T-helper 17 cell (primary cell): ENCODE data around the gene TPPP. TPM values are rescaled to one million over a fixed set of nuclear protein-coding genes. Genes with fewer than 3 reads are reported as not detected.

ENCODE experiments used
- ATAC-seq: fragments of 150-1000 bp; cut with Tn5 transposase; 2 replicates; pipeline ENCODE4 v1.10.0; 2021; ENCODE audit warnings: mild to moderate bottlenecking, moderate library complexity
- DNase-seq, 3 donors: peaks; one replicate each; pipeline versions ENCODE4 v3.0.0 to v3.0.0-alpha.2; 2020 to 2021
- H3K9me3 ChIP-seq: one replicate; pipeline ENCODE4 v1.7.0; 2013; ENCODE audit warnings: low read length, mild to moderate bottlenecking; ENCODE audit not compliant: control insufficient read depth, poor library complexity, severe bottlenecking
- H3K27ac Mint-ChIP-seq: one replicate; pipeline ENCODE4 v1.8.0; 2022; ENCODE audit warnings: mild to moderate bottlenecking, moderate library complexity, mixed read lengths
- H3K27me3 Mint-ChIP-seq: one replicate; pipeline ENCODE4 v1.8.0; 2022; ENCODE audit warnings: mixed read lengths
- H3K36me3 Mint-ChIP-seq: one replicate; pipeline ENCODE4 v1.8.0; 2022; ENCODE audit warnings: low read depth, mixed read lengths
- H3K4me1 Mint-ChIP-seq: one replicate; pipeline ENCODE4 v1.8.0; 2022; ENCODE audit warnings: mild to moderate bottlenecking, mixed read lengths
- H3K4me3 Mint-ChIP-seq: one replicate; pipeline ENCODE4 v1.8.0; 2022; ENCODE audit warnings: mild to moderate bottlenecking, moderate library complexity, mixed read lengths
- total RNA-seq, 4 donors: library from RNA in 2 of 4; stranded (reverse) in 2 of 4; gene quantifications; one replicate each; pipeline ENCODE4 v1.2.3 and lab custom pipeline; 2022 to 2026

The TPPP gene
- total RNA-seq, 2 donors from 2014 or later: 17.3 to 35.4 TPM

DNA sequence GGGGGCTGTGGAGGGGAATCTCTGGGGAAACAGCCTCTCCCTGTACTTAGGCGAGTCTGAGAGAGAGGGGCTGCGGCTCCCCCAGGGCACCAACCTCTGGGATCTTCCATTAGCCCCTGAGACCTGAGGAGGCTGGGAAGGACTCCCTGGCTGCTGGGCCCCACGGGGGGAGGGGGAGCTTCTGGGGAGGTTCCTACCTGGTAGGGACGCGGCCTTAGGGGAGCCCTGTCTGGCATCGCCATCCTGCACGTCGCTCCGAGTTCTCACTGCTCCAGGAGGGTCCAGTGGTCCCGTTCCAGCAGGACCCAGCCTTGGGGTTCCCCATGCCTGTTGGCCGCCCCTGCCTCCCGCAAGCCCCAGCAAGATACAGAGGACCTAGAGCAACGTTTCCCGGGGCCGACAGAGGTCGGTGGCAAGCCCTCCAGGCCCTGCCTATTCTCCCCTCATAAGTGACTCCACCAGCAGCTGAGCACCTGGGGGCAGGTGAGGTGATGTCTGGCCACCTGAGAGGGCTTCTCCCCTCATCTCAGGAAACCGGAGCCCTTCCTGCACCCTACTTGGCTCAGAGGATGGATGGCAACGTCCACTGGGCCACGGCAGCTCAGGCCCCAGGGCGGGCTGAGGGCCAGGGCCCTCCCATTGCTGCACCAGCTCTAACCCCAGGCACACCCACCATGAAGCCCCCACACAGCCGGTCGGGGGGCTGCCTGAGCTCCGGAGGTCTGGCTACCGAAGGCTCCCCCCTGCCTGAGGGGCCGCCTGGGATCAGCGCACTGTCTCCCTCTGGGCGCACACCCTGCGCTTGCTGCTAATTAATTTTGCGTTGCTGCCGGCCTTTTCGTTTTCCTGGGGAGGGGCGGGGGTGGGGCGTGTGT is 22.5 kb downstream of the TPPP start:
- DNase-seq (no peak), ATAC-seq (no peak)
- Mint-ChIP-seq H3K4me3 (peak overlapping the region; percentile 31), H3K36me3 (peaks cover 6% of the 10 kb centered on the region), H3K27me3 (no peaks in the 10 kb centered on the region), H3K4me1 (peaks cover 24% of the 10 kb centered on the region), H3K27ac (peak overlapping the region; percentile 97)
- no peaks in the 10 kb centered on the region for H3K9me3 ChIP-seq

DNA sequence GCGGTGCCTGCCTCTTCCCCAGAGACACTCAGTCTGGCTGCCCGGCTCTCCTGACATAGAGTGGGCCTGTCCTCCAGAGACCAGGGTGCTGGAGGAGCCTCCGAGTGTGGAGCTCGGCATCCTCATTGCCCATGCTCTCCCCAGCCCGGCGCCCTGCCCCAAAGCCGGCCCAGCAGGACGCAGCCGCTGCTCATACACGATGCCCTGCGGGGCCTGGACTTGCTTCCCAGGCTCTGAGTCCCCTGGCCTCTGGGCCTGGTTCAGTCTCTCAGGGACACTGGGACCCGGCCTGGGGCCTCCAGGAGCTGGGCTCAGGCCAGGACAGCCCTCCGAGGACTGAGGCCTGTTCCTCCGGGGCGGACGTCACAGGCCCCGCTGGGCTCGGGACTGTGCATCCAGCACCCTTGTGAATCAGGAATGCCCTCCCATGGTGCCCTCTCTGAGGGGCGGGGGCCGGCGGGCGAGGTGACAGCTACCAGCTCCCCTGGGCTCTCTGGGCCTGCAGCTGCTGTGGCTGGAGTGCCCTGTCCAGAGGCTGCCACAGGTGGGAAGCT is 23.2 kb downstream of the TPPP start:
- H3K4me3 Mint-ChIP-seq: peak overlapping the region; percentile 31
- DNase-seq (no peak), ATAC-seq (no peak)
- peaks cover 6% of the 10 kb centered on the region for H3K36me3 Mint-ChIP-seq
- peaks cover 24% of the 10 kb centered on the region for H3K4me1 Mint-ChIP-seq
- no peaks in the 10 kb centered on the region for H3K27me3 Mint-ChIP-seq
- H3K27ac Mint-ChIP-seq: no peak overlapping the region
- H3K9me3 ChIP-seq: no peaks in the 10 kb centered on the region

DNA sequence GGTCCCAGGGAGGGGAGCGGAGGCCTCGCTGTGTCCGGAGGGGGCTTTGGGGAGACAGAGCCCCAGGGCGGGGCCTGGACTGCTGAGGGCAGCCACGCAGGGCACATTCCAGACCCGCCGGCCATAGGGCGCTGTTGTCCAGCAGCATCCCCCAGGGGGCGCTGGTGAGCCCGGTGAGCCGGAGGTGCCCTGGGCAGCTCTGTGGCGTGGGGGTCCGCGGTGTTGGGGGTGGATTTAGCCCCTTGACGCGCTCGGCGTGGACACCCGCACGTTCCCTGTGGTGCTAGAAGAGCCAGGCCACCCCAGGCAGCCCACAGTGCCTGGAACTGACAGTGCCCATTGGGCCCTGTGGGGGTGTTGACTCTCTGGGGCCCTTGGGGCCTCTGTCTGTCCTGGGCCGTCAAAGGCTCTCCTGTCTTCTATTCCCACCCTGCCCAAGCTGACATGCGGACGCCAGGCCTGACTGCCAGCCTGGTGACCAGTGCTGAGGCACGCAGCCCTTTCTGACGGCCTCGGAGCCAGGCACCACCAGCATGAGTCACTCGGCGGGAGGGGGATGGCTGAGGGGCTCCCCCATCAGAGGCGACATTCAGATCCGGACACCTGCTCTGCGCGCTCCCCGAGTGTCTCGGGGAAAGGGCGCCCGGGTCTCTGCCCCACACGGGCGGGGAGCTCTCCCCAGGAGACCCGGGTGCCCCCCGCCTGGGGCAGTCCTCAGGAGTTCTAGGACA is 23.9 kb downstream of the TPPP start:
- no peak overlapping the region for H3K27ac Mint-ChIP-seq
- peaks cover 6% of the 10 kb centered on the region for H3K36me3 Mint-ChIP-seq
- no peaks in the 10 kb centered on the region for H3K9me3 ChIP-seq
- DNase-seq: peak in 2 of 3 donors; percentile 48 to 51
- H3K4me1 Mint-ChIP-seq: peaks cover 24% of the 10 kb centered on the region
- H3K27me3 Mint-ChIP-seq: no peaks in the 10 kb centered on the region
- no peak for ATAC-seq
- H3K4me3 Mint-ChIP-seq: peak overlapping the region; percentile 39

DNA sequence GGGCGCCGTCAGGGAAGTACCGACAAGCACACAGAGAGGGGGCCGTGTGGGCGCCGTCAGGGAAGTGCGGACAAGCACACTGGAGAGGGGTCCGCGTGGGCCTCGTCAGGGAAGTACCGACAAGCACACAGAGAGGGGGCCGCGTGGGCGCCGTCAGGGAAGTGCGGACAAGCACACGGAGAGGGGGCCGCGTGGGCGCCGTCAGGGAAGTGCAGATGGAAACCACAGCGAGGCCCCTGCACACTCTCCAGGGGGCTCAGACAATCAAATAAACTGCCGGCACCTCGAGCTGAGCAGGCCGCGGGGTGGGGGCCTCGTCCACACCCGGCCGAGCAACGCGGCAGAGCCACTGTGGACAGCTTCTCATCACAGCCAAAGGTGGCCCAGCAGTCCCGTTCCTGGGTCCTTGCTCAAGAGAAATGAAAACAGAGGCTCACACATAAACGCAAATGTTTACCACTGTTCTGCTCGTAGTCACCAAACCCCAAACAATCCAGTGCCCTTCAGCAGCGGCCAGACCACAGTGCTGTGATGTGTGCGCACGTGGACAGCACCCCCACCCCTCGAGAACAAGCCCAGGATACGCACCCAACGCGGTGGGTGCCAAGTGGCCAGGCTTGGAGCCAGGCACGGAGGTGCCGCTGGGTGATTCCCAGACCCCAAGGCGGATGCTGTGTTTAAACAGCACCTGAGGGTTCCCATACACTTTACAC is 24.7 kb downstream of the TPPP start:
- ATAC-seq: no peak
- no peak for DNase-seq
- H3K27me3 Mint-ChIP-seq: no peaks in the 10 kb centered on the region
- H3K27ac Mint-ChIP-seq: no peak overlapping the region
- H3K4me3 Mint-ChIP-seq: no peak overlapping the region
- peaks cover 6% of the 10 kb centered on the region for H3K36me3 Mint-ChIP-seq
- H3K4me1 Mint-ChIP-seq: peaks cover 19% of the 10 kb centered on the region
- H3K9me3 ChIP-seq: no peaks in the 10 kb centered on the region

DNA sequence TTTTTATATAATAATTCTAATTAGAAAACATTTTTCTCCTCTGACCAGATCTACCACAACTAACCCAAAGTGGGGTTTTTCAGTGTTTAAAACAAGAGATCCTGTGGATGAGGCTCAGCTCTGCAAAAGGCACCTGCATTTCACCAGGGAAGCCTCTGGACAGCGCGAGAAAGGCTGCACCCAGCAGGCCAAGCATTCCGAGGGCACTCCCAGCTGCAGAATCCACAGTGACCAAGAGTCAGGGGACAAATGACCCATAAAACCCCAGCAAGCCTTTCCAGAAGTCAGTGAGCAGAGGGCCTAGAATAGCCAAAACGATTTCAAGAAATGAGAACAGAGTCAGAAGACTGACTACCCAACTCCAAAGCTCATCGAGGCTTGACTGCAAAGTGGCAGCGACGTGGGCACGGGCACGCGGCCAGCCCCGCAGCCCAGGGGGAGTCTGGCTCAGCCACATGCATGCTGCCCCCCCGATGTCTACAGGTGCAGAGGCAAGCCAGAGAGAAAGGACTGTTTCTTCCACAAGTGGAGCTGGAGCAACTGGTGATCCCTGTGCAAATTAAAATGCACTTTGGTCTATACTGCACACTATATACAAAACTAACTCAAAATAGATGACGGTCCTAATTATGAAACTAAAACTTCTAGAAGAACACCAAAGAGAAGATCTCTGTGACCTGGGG is 26.2 kb downstream of the TPPP start:
- peak overlapping the region; percentile 43 for H3K27ac Mint-ChIP-seq
- H3K4me1 Mint-ChIP-seq: peaks cover 7% of the 10 kb centered on the region
- H3K27me3 Mint-ChIP-seq: no peaks in the 10 kb centered on the region
- no peaks in the 10 kb centered on the region for H3K9me3 ChIP-seq
- ATAC-seq: no peak
- H3K4me3 Mint-ChIP-seq: peak overlapping the region; percentile 69
- H3K36me3 Mint-ChIP-seq: peaks cover 6% of the 10 kb centered on the region
- no peak for DNase-seq

DNA sequence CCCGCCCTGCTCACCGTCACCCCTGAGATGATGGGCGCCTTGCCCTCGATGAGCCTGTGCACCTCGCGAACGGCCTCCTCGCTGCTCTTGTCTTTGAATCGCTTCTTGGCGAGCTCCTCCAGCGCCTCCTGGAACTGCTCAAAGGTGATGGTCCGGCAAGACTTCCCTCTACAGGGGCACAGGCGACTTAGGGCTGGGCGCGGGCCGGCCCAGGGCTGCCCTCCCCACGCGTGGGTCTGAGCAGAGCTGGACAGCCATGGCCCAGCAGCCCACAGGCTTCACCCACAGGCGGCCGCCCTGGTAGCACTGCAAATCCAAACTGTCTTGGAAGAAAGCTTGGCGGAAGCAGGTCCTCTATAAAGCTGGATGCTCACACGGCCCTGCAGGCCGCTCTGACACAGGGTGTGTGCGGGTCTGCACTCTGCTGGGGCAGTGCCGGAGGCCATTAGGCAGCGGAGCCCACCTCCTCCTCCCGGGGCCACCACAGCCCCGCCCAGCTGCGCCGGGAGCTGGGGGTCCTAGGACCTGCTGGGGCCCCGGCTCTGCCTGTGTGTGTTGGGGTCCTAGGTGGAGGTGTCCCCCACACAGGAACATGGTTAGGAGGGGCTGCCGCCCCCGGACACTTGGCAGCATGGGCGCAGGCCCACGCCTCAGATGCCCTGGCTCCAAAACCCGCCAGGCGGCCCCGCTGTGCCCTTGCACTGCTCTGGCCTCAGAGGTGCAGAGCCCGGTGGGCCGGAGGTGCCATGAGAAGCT is 27.0 kb downstream of the TPPP start:
- H3K9me3 ChIP-seq: no peaks in the 10 kb centered on the region
- DNase-seq (no peak), ATAC-seq (no peak)
- Mint-ChIP-seq H3K36me3 (peaks cover 6% of the 10 kb centered on the region), H3K27ac (peak overlapping the region; percentile 43), H3K4me3 (peak overlapping the region; percentile 66), H3K4me1 (peaks cover 7% of the 10 kb centered on the region), H3K27me3 (no peaks in the 10 kb centered on the region)

DNA sequence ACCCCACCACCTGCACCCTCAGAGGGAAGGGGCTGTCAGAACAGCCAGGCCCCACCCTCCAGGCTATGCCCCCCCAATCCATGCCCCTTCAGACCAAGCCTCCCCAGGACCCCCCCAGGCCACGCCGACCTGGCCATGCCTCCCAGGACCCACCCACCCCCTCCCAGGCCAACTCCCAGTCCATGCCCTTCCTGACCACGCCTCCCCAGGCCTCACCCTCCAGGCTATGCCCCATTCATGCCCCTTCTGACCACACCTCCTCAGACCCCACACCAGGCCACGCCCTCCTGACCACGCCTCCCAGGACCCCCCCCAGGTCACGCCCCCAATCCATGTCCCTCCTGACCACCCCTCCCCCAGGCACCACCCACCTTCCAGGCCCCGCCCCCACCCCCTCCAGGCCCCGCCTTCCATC is 27.6 kb downstream of the TPPP start:
- H3K27me3 Mint-ChIP-seq: no peaks in the 10 kb centered on the region
- H3K4me1 Mint-ChIP-seq: peaks cover 7% of the 10 kb centered on the region
- ATAC-seq (no peak), DNase-seq (no peak)
- H3K27ac Mint-ChIP-seq: no peak overlapping the region
- no peaks in the 10 kb centered on the region for H3K9me3 ChIP-seq
- H3K36me3 Mint-ChIP-seq: peaks cover 6% of the 10 kb centered on the region
- H3K4me3 Mint-ChIP-seq: peak overlapping the region; percentile 66

DNA sequence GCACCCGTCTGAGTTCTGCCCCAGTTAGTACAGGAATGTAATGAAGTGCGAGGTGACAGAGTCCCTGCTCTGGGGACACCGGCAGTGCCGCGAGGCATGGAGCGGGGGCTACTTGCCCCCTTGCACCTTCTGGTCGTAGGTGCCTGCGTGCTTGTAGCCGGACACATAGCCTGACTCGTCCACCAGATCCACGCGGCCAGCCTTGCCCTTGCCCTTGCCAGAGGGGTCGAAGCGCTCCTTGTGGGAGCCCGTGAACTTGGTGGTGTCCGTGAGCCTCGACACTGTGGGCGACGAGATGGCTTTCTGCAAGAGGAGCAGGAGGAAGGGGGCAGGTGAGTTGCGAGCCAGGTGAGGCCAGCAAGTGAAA is 28.2 kb downstream of the TPPP start:
- no peaks in the 10 kb centered on the region for H3K9me3 ChIP-seq
- ATAC-seq (no peak), DNase-seq (no peak)
- Mint-ChIP-seq H3K36me3 (peaks cover 8% of the 10 kb centered on the region), H3K27me3 (no peaks in the 10 kb centered on the region), H3K4me3 (no peak overlapping the region), H3K4me1 (peaks cover 7% of the 10 kb centered on the region), H3K27ac (peak overlapping the region; percentile 43)

DNA sequence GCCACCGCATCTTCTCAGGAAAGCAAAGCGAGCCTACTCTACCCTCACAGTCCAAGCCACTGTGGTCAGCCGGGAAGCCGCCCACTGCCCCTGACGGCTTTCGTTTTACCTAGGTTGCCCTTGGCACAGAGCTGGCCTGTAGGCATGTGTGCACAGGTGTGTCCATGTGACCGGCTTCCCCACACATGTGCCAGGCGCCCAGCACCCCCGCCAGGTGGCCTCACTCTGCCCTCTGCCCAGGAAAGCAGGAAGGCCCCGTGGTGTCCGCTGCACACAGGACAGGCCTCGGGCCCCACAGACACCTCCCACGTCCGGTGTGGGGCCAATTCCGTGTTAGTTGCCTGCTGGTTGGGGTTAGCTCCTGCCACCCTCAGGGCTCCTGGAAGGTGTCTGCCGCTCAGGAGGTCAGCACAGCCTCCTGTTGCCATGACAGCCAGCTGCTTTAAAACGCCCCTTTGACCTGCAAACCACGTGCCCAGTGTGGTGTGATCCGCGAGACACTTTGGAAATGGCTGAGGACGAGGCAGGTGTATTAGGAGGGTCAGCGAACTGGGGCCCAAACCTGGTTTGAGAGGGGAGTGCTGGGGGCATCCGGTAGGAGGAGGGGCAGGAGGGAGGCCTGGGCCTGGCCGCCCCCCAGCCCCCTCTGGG is 28.7 kb downstream of the TPPP start:
- Mint-ChIP-seq H3K27me3 (no peaks in the 10 kb centered on the region), H3K27ac (peak overlapping the region; percentile 43), H3K4me1 (peaks cover 7% of the 10 kb centered on the region), H3K36me3 (peaks cover 8% of the 10 kb centered on the region), H3K4me3 (no peak overlapping the region)
- DNase-seq: no peak
- ATAC-seq: no peak
- no peaks in the 10 kb centered on the region for H3K9me3 ChIP-seq

DNA sequence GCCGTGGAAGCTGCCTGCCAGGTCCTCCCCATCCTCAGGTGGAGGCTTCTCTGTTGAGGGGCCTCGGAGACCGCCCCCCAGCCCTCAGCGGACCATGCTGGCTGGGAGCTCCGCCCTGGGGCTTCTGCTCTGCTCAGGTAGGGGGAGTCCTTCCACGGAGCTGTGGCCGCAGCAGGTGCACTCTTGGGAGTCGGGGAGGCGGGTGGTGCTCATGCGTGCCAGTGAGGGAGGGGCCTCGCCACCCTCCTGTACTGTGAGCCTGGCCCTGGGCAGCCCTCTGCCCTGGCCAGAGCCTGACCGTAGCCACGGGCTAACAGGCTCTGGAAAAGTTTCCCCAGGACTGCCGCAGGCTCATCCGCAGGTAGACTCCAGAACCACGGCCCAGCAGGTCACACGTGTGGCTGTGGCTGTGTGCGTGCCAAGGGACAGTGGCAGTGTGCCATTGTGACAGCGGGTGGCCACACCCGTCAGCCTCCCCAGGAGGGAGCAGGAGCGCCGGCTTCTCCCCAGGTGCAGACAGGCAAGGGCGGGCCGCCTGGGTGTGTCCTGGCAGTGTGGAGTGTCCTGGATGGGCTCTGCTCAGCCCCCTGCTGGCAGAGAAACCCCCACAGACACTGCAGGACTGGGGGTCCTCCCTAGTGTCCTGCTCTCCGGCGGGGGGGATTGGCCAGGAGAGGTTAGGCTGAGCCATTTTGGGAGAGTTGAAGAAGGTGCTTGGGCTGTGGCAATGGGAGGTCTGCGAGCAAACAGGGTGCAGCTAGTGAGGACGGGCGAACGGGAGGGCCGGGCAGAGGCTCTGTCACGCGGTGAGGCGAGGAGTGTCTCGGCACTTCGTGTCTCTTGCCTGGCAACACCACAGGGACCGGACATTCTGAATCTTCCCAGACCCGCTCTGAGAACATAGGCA is 29.5 kb downstream of the TPPP start:
- Mint-ChIP-seq H3K4me1 (peaks cover 7% of the 10 kb centered on the region), H3K27me3 (no peaks in the 10 kb centered on the region), H3K27ac (peak overlapping the region; percentile 43), H3K4me3 (peak overlapping the region; percentile 49), H3K36me3 (peaks cover 8% of the 10 kb centered on the region)
- ATAC-seq: no peak
- no peak for DNase-seq
- no peaks in the 10 kb centered on the region for H3K9me3 ChIP-seq

DNA sequence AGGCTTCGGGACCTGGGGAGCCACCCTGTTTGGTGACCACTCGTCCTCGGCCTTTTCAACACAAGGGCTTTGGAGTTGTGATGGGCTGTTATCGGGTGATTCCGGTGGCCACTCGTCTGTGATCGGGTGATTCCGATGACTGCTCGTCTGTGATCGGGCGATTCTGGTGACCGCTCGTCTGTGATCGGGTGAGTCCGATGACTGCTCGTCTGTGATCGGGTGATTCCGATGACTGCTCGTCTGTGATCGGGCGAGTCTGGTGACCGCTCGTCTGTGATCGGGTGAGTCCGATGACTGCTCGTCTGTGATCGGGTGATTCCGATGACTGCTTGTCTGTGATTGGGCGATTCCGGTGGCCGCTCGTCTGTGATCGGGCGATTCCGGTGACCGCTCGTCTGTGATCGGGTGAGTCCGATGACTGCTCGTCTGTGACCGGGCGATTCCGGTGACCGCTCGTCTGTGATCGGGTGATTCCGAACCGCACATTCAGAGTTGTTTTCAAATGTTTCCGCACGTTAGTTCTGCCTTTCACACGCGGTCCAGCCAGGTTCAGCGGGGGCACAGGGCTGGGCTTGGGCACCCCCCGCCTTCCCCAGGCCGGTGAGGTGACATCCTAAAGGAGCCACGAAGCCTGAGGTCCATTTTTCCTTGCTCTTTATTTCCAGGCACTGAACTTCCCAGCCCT is 30.3 kb downstream of the TPPP start:
- H3K4me3 Mint-ChIP-seq: peak overlapping the region; percentile 49
- H3K27me3 Mint-ChIP-seq: no peaks in the 10 kb centered on the region
- DNase-seq (no peak), ATAC-seq (no peak)
- no peak overlapping the region for H3K27ac Mint-ChIP-seq
- peaks cover 9% of the 10 kb centered on the region for H3K36me3 Mint-ChIP-seq
- H3K9me3 ChIP-seq: no peaks in the 10 kb centered on the region
- peaks cover 7% of the 10 kb centered on the region for H3K4me1 Mint-ChIP-seq
